Smooth muscle cell (in vitro differentiated cells): ENCODE results near the gene SLC47A1. TPM values are rescaled to one million over a fixed set of nuclear protein-coding genes. Genes with fewer than 3 reads are reported as not detected.
"Not testable (repeated sequence)": the region's sequence is repeated elsewhere in the genome, so short reads cannot be mapped to it uniquely, and the experiment has no call there.

Experiments
- DNase-seq: peaks from one replicate; lab custom pipeline; 2025; ENCODE audit not compliant: unreplicated experiment; lab: John Stamatoyannopoulos, UW
- H2AFZ ChIP-seq: fragments of 200-600 bp; sonication (generic); 2 replicates; pipeline ENCODE4 v1.6.0; 2016; ENCODE audit warnings: antibody characterized with exemption, low read depth, mild to moderate bottlenecking
- H3F3A ChIP-seq: fragments of 200-600 bp; sonication (generic); 2 replicates; pipeline ENCODE4 v1.6.0; 2017; ENCODE audit warnings: antibody characterized with exemption, low read depth
- H3K27ac ChIP-seq: fragments of 200-600 bp; sonication (generic); 2 replicates; pipeline ENCODE4 v1.5.1; 2016; ENCODE audit warnings: low read depth, mild to moderate bottlenecking
- H3K27me3 ChIP-seq: fragments of 200-600 bp; sonication (generic); 2 replicates; pipeline ENCODE4 v1.6.1; 2016; ENCODE audit warnings: low read depth, mild to moderate bottlenecking
- H3K36me3 ChIP-seq: fragments of 200-600 bp; sonication (generic); 2 replicates; pipeline ENCODE4 v1.5.1; 2016; ENCODE audit warnings: low read depth
- H3K4me1 ChIP-seq: fragments of 200-600 bp; sonication (generic); 2 replicates; pipeline ENCODE4 v1.5.1; 2016; ENCODE audit warnings: low read depth
- H3K4me2 ChIP-seq: fragments of 200-600 bp; sonication (generic); 2 replicates; pipeline ENCODE4 v1.6.0; 2016; ENCODE audit warnings: mild to moderate bottlenecking
- H3K4me3 ChIP-seq: fragments of 200-600 bp; sonication (generic); 2 replicates; pipeline ENCODE4 v1.5.1; 2016; ENCODE audit warnings: mild to moderate bottlenecking
- H3K79me2 ChIP-seq: fragments of 200-600 bp; sonication (generic); 2 replicates; pipeline ENCODE4 v1.6.0; 2016; ENCODE audit warnings: low read depth, mild to moderate bottlenecking
- H3K9ac ChIP-seq: fragments of 200-600 bp; sonication (generic); 2 replicates; pipeline ENCODE4 v1.6.0; 2016; ENCODE audit warnings: low read depth
- H3K9me3 ChIP-seq: fragments of 200-600 bp; sonication (generic); replicated peaks from 2 replicates; pipeline ENCODE4 v1.5.1; 2016; ENCODE audit warnings: low read depth
- H4K20me1 ChIP-seq: fragments of 200-600 bp; sonication (generic); 2 replicates; pipeline ENCODE4 v1.6.0; 2016; ENCODE audit warnings: low read depth
- WGBS: methylation state at CpG from one replicate; pipeline ENCODE4 v1.1.7; 2016; ENCODE audit warnings: low lambda C conversion rate; 5-methylcytosine and 5-hydroxymethylcytosine counted together
- polyA plus RNA-seq: library from polyadenylated mRNA; unstranded; fragments of >200 nt; fragmentation: Nextera tagmentation; extraction: Ambion mirVana; gene quantifications from 2 replicates; pipeline ENCODE4 v1.2.1, GENCODE V29; 2016
- total RNA-seq: library from RNA; depleted of rRNA; stranded (reverse); fragments of >200 nt; gene quantifications from 2 replicates; pipeline ENCODE4 v1.2.3, GENCODE V29; 2014
- TF ChIP-seq, protein P1 (sequence below): fragments of 200-600 bp; sonication (generic); IDR thresholded peaks from 2 replicates; pipeline ENCODE4 v1.5.1; 2017; ENCODE audit warnings: borderline replicate concordance, mild to moderate bottlenecking, antibody characterized with exemption; ENCODE audit not compliant: insufficient read depth, poor library complexity, severe bottlenecking

Gene SLC47A1
- total and polyA plus RNA-seq, 2 experiments from 2014 or later, result 2.5 TPM; not detected in 1

DNA sequence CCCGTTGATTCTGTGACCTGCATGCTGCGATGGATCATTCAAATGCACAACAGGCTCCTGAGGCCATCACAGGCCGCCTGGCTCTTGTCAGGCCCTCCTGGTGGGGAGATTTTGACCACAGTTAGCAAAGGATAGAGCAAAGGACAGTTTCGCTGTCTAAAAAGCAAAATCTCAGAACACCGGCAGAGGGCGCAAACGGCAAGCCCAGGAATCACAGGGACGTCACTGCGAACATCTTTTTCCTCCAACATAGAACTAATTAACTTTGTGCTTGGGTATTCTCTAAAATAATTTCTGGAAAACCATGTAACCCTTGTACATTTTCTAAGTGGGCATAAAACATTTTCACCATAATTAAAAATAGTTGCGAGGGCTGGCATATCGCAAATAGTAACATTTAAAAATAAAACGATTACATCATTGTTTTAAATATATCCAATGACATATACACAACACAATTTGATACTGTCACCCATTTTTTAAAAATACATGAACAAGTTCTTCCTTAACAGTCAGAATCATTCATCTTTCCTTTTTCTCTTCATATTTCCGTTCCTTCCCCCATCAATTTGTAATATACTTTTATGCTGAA, 19.7 kb upstream of the SLC47A1 start:
- no peak overlapping the region for H3K4me2 ChIP-seq
- TF ChIP-seq, protein P1, sequence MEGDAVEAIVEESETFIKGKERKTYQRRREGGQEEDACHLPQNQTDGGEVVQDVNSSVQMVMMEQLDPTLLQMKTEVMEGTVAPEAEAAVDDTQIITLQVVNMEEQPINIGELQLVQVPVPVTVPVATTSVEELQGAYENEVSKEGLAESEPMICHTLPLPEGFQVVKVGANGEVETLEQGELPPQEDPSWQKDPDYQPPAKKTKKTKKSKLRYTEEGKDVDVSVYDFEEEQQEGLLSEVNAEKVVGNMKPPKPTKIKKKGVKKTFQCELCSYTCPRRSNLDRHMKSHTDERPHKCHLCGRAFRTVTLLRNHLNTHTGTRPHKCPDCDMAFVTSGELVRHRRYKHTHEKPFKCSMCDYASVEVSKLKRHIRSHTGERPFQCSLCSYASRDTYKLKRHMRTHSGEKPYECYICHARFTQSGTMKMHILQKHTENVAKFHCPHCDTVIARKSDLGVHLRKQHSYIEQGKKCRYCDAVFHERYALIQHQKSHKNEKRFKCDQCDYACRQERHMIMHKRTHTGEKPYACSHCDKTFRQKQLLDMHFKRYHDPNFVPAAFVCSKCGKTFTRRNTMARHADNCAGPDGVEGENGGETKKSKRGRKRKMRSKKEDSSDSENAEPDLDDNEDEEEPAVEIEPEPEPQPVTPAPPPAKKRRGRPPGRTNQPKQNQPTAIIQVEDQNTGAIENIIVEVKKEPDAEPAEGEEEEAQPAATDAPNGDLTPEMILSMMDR, result peak; percentile 95
- no peaks in the 10 kb centered on the region for H4K20me1 ChIP-seq
- no peaks in the 10 kb centered on the region for H3K4me1 ChIP-seq
- H3K27ac ChIP-seq, result no peak overlapping the region
- peaks cover under 1% of the 10 kb centered on the region for H3F3A ChIP-seq
- H2AFZ ChIP-seq, result no peak overlapping the region
- H3K9me3 ChIP-seq, result no peaks in the 10 kb centered on the region
- 25% methylated on average over 13 of the region's 13 CpGs for WGBS
- no peaks in the 10 kb centered on the region for H3K79me2 ChIP-seq
- H3K36me3 ChIP-seq, result no peaks in the 10 kb centered on the region
- H3K4me3 ChIP-seq, result no peak overlapping the region
- H3K27me3 ChIP-seq, result no peaks in the 10 kb centered on the region
- DNase-seq, result peak; percentile 27
- no peak overlapping the region for H3K9ac ChIP-seq

DNA sequence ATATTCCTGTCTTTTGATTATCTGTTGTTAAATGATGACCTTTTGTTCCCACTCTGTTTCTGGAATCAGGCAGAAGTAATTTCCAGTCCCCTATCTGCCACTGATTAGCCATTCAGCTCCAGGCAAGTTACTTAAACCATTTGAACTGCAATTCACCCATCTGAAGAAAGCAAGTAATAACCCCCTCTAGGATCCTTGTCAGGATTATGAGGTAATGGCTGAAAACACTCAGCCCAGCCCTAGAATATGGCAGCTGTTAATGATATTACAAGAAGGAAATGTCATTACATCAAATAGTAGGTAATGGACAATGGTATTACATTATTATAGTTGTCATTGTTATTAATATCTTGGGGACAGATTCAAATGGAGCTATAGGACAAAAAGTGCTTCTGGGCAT, 16.0 kb upstream of the SLC47A1 start:
- H3K4me3 ChIP-seq, result no peak overlapping the region
- no peak overlapping the region for H3K27ac ChIP-seq
- no peaks in the 10 kb centered on the region for H3K27me3 ChIP-seq
- DNase-seq, result no peak
- H4K20me1 ChIP-seq, result peaks cover 6% of the 10 kb centered on the region
- H3K79me2 ChIP-seq, result no peaks in the 10 kb centered on the region
- H3K9me3 ChIP-seq, result no peaks in the 10 kb centered on the region
- H2AFZ ChIP-seq, result no peak overlapping the region
- H3K4me1 ChIP-seq, result no peaks in the 10 kb centered on the region
- H3K9ac ChIP-seq, result no peak overlapping the region
- H3K4me2 ChIP-seq, result no peak overlapping the region
- TF ChIP-seq, protein P1, result no peak
- H3F3A ChIP-seq, result no peaks in the 10 kb centered on the region
- H3K36me3 ChIP-seq, result no peaks in the 10 kb centered on the region

DNA sequence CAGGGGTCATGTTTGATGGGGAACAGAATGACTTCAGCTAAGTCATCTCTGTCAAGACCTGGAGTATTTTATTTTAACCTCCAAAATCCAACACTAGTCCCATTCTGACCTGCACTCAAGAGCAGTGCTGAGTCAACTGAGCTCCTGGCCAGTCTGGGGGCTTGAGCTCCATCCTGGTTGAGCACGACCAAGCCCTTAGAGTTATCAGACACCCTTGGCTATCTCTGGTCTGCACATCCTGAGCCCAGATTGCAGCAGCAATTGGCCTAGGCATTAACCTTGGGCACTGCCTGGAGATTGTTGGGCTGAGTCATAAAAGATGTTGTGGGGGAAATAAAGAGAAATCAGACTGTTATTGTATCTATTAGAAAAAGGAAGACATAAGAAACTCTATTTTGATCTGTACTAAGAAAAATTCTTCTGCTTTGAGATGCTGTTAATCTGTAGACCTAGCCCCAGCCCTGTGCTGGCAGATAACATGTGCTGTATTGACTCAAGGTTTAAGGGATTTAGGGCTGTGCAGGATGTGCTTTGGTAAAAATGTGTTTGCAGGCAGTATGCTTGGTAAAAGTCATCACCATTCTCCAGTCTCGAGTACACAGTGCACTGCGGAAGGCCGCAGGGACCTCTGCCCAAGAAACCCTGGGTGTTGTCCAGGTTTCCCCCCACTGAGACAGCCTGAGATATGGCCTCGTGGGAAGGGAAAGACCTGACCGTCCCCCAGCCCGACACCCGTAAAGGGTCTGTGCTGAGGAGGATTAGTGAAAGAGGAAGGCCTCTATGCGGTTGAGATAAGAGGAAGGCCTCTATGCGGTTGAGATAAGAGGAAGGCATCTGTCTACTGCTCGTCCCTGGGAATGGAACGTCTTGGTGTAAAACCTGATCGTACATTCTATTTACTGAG, 14.0 kb upstream of the SLC47A1 start:
- not testable (repeated sequence) for H3K4me3 ChIP-seq, DNase-seq, H2AFZ ChIP-seq, H3K4me1 ChIP-seq, H3K27me3 ChIP-seq, H3K79me2 ChIP-seq, H3K27ac ChIP-seq, H3K9me3 ChIP-seq, H3K36me3 ChIP-seq, H4K20me1 ChIP-seq, H3F3A ChIP-seq, H3K9ac ChIP-seq
- WGBS, result 16% methylated on average over 13 of the region's 13 CpGs
- peak overlapping the region; percentile 60 for H3K4me2 ChIP-seq

DNA sequence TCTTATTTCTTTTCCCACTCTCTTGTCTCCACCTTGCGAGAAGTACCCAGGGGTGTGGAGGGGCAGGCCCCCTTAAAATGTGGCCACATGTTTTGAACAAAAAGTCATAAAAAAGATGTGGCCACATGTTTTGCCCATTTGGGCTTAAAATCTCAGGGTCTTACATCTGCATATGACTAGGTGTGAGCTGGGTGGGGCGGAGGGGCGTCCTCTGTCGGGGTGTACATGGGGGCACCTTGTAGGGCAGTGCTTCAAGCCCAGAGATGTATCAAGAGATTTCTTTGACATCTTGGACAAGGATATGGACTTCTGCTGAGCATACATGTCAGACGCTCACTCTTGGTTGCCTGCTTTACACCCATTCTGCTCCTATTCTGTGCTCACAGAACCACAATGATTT, 13.0 kb upstream of the SLC47A1 start:
- Histone ChIP-seq H3K79me2 (no peaks in the 10 kb centered on the region), H3K4me1 (no peaks in the 10 kb centered on the region), H4K20me1 (peaks cover 6% of the 10 kb centered on the region), H3K4me2 (no peak overlapping the region), H2AFZ (no peak overlapping the region), H3K9me3 (no peaks in the 10 kb centered on the region), H3F3A (no peaks in the 10 kb centered on the region), H3K36me3 (no peaks in the 10 kb centered on the region), H3K4me3 (no peak overlapping the region), H3K27me3 (no peaks in the 10 kb centered on the region), H3K9ac (no peak overlapping the region), H3K27ac (no peak overlapping the region)
- TF ChIP-seq, protein P1, result no peak
- WGBS, result 96% methylated on average over 5 of the region's 5 CpGs
- no peak for DNase-seq
